Neural progenitor cell (in vitro differentiated cells): ENCODE measurements around the gene SNX10.

Experiments used
- EZH2 ChIP-seq: fragments of 200-600 bp; sonication (generic); IDR thresholded peaks from 2 replicates; pipeline ENCODE4 v1.6.1; 2017; ENCODE audit warnings: antibody characterized with exemption, mild to moderate bottlenecking, moderate library complexity
- EZH2phosphoT487 ChIP-seq: fragments of 200-600 bp; sonication (generic); IDR thresholded peaks from 2 replicates; pipeline ENCODE4 v1.6.1; 2017; ENCODE audit warnings: antibody characterized with exemption

GRCh38 chr7:26367219-26367711 lies 75.6 kb downstream of the SNX10 start:
- TF ChIP-seq EZH2 (no peak), EZH2phosphoT487 (no peak)
